GM12872 (cell line): ENCODE results near the gene TEKTIP1.

Source experiments
- TF ChIP-seq, protein P1 (sequence below): IDR thresholded peaks from 3 replicates; pipeline ENCODE4 v1.5.1; 2011; ENCODE audit warnings: low read depth, mild to moderate bottlenecking, low read length, moderate library complexity; ENCODE audit not compliant: insufficient read depth

The TEKTIP1 gene

DNA sequence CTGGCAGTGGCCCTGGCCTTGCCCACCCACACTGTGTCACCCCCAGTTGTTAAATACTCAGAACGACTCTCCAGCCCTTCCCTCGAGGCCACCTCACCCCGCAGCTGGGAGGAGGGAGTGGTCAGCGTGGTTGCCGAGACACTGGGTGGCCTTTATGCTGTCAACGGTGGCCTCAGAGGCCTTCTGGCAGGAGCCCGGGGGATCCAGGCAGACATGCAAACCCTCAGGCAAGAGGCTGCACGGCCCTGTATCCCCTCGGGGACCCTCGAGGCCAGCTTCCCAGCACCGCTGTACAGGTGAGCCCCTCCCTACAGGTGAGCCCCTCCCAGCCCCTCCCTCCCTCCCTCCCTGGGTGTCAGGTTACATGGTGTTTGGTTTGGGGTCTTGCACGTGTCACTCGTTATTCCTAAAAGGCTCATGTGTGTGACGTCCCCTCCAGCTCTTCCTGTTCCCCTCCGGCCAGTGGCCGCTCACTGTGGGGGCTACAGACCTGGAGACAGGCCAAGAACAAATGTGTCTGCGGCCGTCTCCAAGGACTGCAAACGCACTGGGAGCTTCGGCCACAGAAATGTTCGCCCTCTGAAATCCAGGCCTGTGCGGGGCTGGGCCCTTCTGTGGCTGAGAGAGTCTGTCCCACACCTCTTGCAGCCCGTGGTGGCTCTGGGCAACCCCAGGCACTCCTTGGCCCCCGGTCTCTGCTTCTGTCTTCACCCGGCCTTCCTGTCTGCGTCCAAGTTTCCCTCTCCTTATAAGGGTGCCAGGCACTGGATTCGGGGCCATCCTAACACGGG, at the start of gene TEKTIP1:
TSS of gene TEKTIP1 (plus strand) at position 210 of the 791 bp plus-strand sequence. CDS start at position 214, 4 bp downstream.
- TF ChIP-seq, protein P1, sequence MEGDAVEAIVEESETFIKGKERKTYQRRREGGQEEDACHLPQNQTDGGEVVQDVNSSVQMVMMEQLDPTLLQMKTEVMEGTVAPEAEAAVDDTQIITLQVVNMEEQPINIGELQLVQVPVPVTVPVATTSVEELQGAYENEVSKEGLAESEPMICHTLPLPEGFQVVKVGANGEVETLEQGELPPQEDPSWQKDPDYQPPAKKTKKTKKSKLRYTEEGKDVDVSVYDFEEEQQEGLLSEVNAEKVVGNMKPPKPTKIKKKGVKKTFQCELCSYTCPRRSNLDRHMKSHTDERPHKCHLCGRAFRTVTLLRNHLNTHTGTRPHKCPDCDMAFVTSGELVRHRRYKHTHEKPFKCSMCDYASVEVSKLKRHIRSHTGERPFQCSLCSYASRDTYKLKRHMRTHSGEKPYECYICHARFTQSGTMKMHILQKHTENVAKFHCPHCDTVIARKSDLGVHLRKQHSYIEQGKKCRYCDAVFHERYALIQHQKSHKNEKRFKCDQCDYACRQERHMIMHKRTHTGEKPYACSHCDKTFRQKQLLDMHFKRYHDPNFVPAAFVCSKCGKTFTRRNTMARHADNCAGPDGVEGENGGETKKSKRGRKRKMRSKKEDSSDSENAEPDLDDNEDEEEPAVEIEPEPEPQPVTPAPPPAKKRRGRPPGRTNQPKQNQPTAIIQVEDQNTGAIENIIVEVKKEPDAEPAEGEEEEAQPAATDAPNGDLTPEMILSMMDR = no peak

DNA sequence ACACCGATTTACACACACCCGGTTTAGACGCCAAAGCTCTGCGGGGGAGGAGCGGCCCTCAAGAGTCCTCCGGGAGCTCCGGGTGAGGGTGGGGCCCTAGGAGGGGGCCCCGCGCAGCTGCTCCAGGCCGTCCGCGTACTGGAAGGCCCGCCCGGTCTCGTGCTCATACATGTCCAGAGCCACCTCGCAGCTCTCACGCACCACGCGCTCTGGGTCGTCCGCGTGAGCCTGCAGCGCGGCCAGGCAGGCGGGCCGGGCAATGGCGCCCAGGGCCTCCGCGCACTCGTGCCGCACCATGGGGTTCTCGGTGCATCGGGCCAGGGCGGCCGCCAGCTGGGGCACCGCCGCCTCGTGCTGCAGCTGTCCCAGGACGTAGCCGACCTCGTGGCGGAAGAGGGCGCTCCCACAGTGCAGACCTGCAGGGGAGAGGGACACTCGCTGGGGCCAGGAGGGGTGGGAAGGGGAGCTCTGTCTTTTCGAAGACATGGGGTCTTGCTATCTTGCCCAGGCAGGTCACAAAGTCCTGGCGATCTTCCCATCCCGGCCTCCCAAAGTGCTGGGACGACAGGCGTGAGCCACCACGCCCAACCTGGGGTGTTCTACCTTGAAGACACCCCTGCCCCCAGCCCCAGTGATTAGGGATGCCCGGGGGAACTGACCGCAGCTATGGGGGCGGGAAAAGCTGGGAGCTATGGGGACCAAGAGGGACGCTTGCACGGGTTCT, 47.4 kb upstream of the TEKTIP1 start:
- TF ChIP-seq, protein P1 = no peak

DNA sequence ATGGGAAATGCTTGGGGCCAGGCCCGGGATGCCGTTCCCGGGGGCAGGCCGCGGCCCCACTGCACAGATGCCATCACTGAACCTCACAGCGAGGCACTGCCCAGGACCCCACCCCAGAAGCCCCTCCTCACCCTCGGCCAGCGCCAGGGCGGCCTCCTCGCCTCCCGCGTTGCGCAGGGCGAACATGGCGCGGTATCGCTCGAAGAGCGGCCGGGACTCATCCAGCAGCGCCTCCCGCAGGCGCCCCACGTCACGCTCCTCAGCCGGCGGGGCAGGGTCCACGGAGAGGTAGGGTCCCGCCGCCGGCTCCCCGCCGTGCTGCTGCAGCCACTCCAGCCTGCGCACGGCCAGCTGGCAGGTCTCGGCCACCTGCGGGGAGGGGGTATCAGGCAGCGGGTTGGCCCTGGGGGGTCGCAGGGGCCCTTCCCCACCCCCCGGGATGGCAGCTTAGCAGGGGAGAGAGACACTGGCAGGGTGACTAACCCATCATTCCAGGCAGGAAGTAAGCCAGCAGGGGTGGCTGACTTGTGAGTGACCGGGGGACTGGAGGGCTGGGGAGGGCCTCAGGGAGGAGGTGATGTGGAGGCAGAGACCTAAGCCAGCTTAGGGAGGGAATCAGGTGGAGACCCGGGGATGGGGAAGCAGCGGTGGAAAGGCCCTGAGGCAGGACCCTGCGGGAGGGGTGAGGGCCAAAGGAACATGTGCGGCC, 46.7 kb upstream of the TEKTIP1 start:
- TF ChIP-seq, protein P1 = no peak

DNA sequence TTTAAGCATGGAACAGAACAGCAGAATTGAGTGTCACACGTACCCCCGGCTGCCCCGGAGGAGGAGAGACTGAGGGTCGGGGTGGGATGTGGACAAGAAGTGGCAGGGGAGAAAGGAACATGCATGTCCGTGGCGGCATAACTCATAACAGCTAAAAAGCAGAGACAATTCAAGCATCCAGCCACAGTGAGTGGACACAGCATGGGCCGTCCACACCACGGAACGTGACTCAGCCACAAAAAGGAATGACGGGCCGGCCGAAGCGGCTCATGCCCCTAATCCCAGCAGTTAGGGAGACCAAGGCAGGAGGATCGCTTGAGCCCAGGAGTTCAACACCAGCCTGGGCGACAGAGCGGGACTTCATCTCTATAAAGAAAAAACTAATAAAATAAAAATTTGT, 46.1 kb upstream of the TEKTIP1 start:
- TF ChIP-seq, protein P1 = no peak

DNA sequence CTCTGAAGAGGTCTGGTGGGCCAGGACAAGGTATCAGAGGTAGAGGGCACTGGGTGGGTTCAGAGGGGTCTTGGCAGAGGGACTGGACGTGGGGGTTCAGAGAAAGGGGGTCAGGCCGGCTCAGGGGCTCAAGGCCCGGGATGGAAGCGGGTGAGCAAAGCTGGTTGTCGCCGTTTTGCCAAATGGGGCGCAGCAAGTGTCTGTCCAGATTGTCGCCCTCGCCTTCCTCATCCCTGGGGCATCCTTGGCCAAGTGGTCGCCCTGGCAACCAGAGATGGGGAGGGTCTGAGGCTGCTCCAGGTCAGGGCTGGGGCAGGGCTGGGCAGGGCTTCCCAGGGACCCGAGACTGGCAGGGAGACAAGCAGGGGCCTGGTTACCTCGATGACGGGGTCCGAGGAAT, 45.3 kb upstream of the TEKTIP1 start:
- TF ChIP-seq, protein P1 = no peak

DNA sequence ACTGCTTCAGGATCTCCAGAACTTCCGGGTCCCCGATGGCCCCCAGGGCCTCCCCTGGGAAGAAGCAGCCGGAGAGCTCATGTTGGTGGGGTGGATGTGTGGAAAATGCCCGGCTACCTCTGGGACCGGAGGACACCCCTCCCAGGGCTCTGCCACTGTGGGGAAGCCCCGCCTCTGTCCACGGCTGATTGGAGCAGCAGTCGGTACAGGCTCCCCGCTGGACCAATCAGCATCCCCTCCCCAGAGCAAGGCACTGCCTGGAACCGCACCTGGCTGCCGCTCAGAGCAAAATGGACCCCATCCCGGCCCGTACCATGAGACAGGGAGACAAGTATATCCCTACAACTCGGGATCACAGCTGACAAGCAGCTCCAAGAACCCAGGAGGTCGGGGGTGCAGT, 44.9 kb upstream of the TEKTIP1 start:
- TF ChIP-seq, protein P1 = no peak

DNA sequence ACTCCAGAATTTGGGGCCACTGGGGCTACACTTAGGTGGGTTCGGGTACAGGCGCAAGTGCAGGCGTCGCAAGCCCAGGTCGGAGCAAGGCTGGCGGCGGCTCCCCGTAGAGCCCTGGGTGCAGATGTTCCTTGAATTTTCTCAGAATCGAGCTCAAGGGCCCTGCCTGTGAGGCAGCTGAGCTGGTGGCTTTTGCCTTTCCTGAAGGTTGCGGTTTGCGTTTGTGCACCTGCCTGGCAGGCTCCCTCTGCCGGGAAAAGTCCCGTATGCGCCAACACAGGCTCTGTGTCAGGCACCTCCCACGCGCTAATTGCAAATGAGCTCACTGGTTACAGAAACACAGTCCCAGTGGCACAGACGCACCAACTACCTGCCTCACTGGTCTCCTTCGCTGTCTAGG, 44.4 kb upstream of the TEKTIP1 start:
- TF ChIP-seq, protein P1 = no peak
